ENCODE data around the gene GPR68. TPM values are rescaled to one million over a fixed set of nuclear protein-coding genes. Genes with fewer than 3 reads are reported as not detected.

Gene GPR68
- total RNA-seq, 1 experiment from 2014 or later, result 0.28 TPM

- ChIA-PET POLR2A (no interaction called here), CTCF (no interaction called here)
- DNase-seq (ENCODE audit: low read depth, low spot score) (no peak), ATAC-seq (no peak)
- Histone ChIP-seq H3K4me3 (ENCODE audit: low read depth in 2 of 2, low read length in 2 of 2) (no peak overlapping the region), H3K36me3 (ENCODE audit: control insufficient read depth, insufficient read depth, low read length) (no peaks in the 10 kb centered on the region; the same call in none of the 2 replicates), H3K27me3 (ENCODE audit: control insufficient read depth, insufficient read depth, low read length) (no peaks in the 10 kb centered on the region), H3K27ac (ENCODE audit: low read length) (no peak overlapping the region), H3K4me1 (ENCODE audit: control insufficient read depth, insufficient read depth, low read length) (no peaks in the 10 kb centered on the region), H3K9me3 (ENCODE audit: control insufficient read depth, insufficient read depth, low read depth, low read length) (no peaks in the 10 kb centered on the region)
- in situ Hi-C loops (cut with HindIII; ENCODE audit: low pct_unique_long_range_greater_than_20kb, low sequenced_read_pairs), result no loop called here
- intact Hi-C loops (cut with micrococcal nuclease; ENCODE audit: unreplicated experiment), result no loop called here
- TF ChIP-seq, protein P1, sequence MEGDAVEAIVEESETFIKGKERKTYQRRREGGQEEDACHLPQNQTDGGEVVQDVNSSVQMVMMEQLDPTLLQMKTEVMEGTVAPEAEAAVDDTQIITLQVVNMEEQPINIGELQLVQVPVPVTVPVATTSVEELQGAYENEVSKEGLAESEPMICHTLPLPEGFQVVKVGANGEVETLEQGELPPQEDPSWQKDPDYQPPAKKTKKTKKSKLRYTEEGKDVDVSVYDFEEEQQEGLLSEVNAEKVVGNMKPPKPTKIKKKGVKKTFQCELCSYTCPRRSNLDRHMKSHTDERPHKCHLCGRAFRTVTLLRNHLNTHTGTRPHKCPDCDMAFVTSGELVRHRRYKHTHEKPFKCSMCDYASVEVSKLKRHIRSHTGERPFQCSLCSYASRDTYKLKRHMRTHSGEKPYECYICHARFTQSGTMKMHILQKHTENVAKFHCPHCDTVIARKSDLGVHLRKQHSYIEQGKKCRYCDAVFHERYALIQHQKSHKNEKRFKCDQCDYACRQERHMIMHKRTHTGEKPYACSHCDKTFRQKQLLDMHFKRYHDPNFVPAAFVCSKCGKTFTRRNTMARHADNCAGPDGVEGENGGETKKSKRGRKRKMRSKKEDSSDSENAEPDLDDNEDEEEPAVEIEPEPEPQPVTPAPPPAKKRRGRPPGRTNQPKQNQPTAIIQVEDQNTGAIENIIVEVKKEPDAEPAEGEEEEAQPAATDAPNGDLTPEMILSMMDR (IDR thresholded peaks at IDR 0.05), result no peak
- no peak for TF ChIP-seq SIN3A (IDR thresholded peaks at IDR 0.05; ENCODE audit: borderline replicate concordance, insufficient read depth, low read depth, low read length)
- no peak for TF ChIP-seq POLR2AphosphoS5 (IDR thresholded peaks at IDR 0.05; ENCODE audit: low read depth, low read length)
- no peak for TF ChIP-seq TCF7L2 (IDR thresholded peaks at IDR 0.05; ENCODE audit: low read depth, low read length)
- TF ChIP-seq, protein P2, sequence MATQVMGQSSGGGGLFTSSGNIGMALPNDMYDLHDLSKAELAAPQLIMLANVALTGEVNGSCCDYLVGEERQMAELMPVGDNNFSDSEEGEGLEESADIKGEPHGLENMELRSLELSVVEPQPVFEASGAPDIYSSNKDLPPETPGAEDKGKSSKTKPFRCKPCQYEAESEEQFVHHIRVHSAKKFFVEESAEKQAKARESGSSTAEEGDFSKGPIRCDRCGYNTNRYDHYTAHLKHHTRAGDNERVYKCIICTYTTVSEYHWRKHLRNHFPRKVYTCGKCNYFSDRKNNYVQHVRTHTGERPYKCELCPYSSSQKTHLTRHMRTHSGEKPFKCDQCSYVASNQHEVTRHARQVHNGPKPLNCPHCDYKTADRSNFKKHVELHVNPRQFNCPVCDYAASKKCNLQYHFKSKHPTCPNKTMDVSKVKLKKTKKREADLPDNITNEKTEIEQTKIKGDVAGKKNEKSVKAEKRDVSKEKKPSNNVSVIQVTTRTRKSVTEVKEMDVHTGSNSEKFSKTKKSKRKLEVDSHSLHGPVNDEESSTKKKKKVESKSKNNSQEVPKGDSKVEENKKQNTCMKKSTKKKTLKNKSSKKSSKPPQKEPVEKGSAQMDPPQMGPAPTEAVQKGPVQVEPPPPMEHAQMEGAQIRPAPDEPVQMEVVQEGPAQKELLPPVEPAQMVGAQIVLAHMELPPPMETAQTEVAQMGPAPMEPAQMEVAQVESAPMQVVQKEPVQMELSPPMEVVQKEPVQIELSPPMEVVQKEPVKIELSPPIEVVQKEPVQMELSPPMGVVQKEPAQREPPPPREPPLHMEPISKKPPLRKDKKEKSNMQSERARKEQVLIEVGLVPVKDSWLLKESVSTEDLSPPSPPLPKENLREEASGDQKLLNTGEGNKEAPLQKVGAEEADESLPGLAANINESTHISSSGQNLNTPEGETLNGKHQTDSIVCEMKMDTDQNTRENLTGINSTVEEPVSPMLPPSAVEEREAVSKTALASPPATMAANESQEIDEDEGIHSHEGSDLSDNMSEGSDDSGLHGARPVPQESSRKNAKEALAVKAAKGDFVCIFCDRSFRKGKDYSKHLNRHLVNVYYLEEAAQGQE (IDR thresholded peaks at IDR 0.05; ENCODE audit: insufficient read depth in 1 of 2, low read depth in 2 of 2, low read length in 1 of 2), result no peak
- BruUV-seq (replicated peaks), result no TSS peak
Measured at GRCh38 chr14:91207008-91207407, 37.5 kb downstream of the GPR68 start.

GRCh38 chr14:91205459-91205858, 39.0 kb downstream of the GPR68 start:
- intact Hi-C loops (cut with micrococcal nuclease; ENCODE audit: unreplicated experiment), result no loop called here
- TF ChIP-seq, protein P1 (IDR thresholded peaks at IDR 0.05), result no peak
- TF ChIP-seq POLR2AphosphoS5 (IDR thresholded peaks at IDR 0.05; ENCODE audit: low read depth, low read length), result no peak
- TF ChIP-seq, protein P2 (IDR thresholded peaks at IDR 0.05; ENCODE audit: insufficient read depth in 1 of 2, low read depth in 2 of 2, low read length in 1 of 2), result no peak
- TF ChIP-seq TCF7L2 (IDR thresholded peaks at IDR 0.05; ENCODE audit: low read depth, low read length), result no peak
- no peak for TF ChIP-seq SIN3A (IDR thresholded peaks at IDR 0.05; ENCODE audit: borderline replicate concordance, insufficient read depth, low read depth, low read length)
- no peak overlapping the region for H3K27ac ChIP-seq (ENCODE audit: low read length)
- no peaks in the 10 kb centered on the region; the same call in 1 of the 2 replicates for H3K36me3 ChIP-seq (ENCODE audit: control insufficient read depth, insufficient read depth, low read length)
- no peaks in the 10 kb centered on the region for H3K9me3 ChIP-seq (ENCODE audit: control insufficient read depth, insufficient read depth, low read depth, low read length)
- no peak overlapping the region for H3K4me3 ChIP-seq (ENCODE audit: low read depth in 2 of 2, low read length in 2 of 2)
- POLR2A ChIA-PET, result no interaction called here
- no peak for DNase-seq (ENCODE audit: low read depth, low spot score)
- CTCF ChIA-PET, result no interaction called here
- no TSS peak for BruUV-seq (replicated peaks)
- H3K27me3 ChIP-seq (ENCODE audit: control insufficient read depth, insufficient read depth, low read length), result no peaks in the 10 kb centered on the region
- in situ Hi-C loops (cut with HindIII; ENCODE audit: low pct_unique_long_range_greater_than_20kb, low sequenced_read_pairs), result no loop called here
- no peak for ATAC-seq
- H3K4me1 ChIP-seq (ENCODE audit: control insufficient read depth, insufficient read depth, low read length), result no peaks in the 10 kb centered on the region

All from Panc1 (cell line).